ENCODE data around the gene CROCC2.

CROCC2 gene

GRCh38 chr2:241006412-241006811 is 100.3 kb downstream of the CROCC2 start:
- peaks cover 11% of the 10 kb centered on the region for H3K4me1 ChIP-seq (ENCODE audit: control insufficient read depth, insufficient read depth, low read length)
- H3K27ac ChIP-seq (ENCODE audit: extremely low read depth, low read depth, low read length), result no peak overlapping the region
- TF ChIP-seq ZNF354C (tag by site-specific recombination; IDR thresholded peaks at IDR 0.05; ENCODE audit: borderline replicate concordance, low read depth) (no peak), ZEB2 (tag by site-specific recombination; IDR thresholded peaks at IDR 0.05) (no peak), ZBTB21 (tag by site-specific recombination; IDR thresholded peaks at IDR 0.05) (no peak), ZSCAN30 (tag by site-specific recombination; IDR thresholded peaks at IDR 0.05) (no peak), ZNF621 (tag by site-specific recombination; IDR thresholded peaks at IDR 0.05) (no peak), RBAK (tag by site-specific recombination; IDR thresholded peaks at IDR 0.05) (no peak), ZNF560 (tag by site-specific recombination; IDR thresholded peaks at IDR 0.05; ENCODE audit: borderline replicate concordance) (no peak), INSM2 (tag by site-specific recombination; IDR thresholded peaks at IDR 0.05) (no peak), ZSCAN18 (tag by site-specific recombination; IDR thresholded peaks at IDR 0.05) (no peak), ZSCAN16 (tag by site-specific recombination; IDR thresholded peaks at IDR 0.05) (no peak), ZNF311 (tag by site-specific recombination; IDR thresholded peaks at IDR 0.05; ENCODE audit: borderline replicate concordance) (no peak)
- TF ChIP-seq, protein P1, sequence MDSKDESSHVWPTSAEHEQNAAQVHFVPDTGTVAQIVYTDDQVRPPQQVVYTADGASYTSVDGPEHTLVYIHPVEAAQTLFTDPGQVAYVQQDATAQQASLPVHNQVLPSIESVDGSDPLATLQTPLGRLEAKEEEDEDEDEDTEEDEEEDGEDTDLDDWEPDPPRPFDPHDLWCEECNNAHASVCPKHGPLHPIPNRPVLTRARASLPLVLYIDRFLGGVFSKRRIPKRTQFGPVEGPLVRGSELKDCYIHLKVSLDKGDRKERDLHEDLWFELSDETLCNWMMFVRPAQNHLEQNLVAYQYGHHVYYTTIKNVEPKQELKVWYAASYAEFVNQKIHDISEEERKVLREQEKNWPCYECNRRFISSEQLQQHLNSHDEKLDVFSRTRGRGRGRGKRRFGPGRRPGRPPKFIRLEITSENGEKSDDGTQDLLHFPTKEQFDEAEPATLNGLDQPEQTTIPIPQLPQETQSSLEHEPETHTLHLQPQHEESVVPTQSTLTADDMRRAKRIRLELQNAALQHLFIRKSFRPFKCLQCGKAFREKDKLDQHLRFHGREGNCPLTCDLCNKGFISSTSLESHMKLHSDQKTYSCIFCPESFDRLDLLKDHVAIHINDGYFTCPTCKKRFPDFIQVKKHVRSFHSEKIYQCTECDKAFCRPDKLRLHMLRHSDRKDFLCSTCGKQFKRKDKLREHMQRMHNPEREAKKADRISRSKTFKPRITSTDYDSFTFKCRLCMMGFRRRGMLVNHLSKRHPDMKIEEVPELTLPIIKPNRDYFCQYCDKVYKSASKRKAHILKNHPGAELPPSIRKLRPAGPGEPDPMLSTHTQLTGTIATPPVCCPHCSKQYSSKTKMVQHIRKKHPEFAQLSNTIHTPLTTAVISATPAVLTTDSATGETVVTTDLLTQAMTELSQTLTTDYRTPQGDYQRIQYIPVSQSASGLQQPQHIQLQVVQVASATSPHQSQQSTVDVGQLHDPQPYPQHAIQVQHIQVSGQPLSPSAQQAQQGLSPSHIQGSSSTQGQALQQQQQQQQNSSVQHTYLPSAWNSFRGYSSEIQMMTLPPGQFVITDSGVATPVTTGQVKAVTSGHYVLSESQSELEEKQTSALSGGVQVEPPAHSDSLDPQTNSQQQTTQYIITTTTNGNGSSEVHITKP (tag by site-specific recombination; IDR thresholded peaks at IDR 0.05), result no peak
- TF ChIP-seq, protein P2, sequence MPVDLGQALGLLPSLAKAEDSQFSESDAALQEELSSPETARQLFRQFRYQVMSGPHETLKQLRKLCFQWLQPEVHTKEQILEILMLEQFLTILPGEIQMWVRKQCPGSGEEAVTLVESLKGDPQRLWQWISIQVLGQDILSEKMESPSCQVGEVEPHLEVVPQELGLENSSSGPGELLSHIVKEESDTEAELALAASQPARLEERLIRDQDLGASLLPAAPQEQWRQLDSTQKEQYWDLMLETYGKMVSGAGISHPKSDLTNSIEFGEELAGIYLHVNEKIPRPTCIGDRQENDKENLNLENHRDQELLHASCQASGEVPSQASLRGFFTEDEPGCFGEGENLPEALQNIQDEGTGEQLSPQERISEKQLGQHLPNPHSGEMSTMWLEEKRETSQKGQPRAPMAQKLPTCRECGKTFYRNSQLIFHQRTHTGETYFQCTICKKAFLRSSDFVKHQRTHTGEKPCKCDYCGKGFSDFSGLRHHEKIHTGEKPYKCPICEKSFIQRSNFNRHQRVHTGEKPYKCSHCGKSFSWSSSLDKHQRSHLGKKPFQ (tag by site-specific recombination; IDR thresholded peaks at IDR 0.05), result no peak
- CTCF ChIA-PET, result no interaction called here
- POLR2A ChIA-PET, result no interaction called here
- H3K4me3 ChIP-seq (ENCODE audit: low read depth, low read length), result no peak overlapping the region
- no peaks in the 10 kb centered on the region for H3K9me3 ChIP-seq (ENCODE audit: control insufficient read depth, insufficient read depth, low read depth, low read length)
- peaks cover 0 to 6% of the 10 kb centered on the region in 2 experiments; a peak in 1 of 3 replicates for H3K36me3 ChIP-seq (ENCODE audit: control insufficient read depth in 2 of 2, insufficient read depth in 1 of 2, low read length in 2 of 2)

DNA sequence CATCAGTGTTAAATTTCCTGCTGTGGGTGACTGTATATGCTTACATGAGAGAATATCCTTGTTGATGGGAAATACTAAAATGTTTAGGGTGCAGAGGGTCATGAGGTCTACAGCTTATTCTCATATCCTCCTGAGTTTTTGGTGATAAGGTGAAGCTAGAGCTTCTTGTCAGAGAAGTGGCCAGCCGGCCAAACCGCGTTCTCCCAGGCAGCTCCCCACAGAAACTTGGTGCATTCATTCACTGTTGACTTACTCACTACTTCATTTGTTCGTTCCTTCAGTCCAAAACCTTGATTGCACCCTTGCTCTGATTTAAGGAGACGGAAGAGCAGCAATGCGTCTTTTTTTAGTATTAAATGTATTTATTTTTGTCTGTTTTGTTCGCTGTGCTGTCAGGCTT is 101.0 kb downstream of the CROCC2 start:
- H3K27ac ChIP-seq (ENCODE audit: extremely low read depth, low read depth, low read length), result no peak overlapping the region
- no peak overlapping the region for H3K4me3 ChIP-seq (ENCODE audit: low read depth, low read length)
- peaks cover 11% of the 10 kb centered on the region for H3K4me1 ChIP-seq (ENCODE audit: control insufficient read depth, insufficient read depth, low read length)
- ChIA-PET CTCF (no interaction called here), POLR2A (no interaction called here)
- H3K36me3 ChIP-seq (ENCODE audit: control insufficient read depth in 2 of 2, insufficient read depth in 1 of 2, low read length in 2 of 2), result peaks cover 0 to 3% of the 10 kb centered on the region in 2 experiments; a peak in 1 of 3 replicates
- no peaks in the 10 kb centered on the region for H3K9me3 ChIP-seq (ENCODE audit: control insufficient read depth, insufficient read depth, low read depth, low read length)
- TF ChIP-seq ZNF391 (tag by site-specific recombination; IDR thresholded peaks at IDR 0.05; ENCODE audit: borderline replicate concordance, low read depth), result no peak
- TF ChIP-seq, protein P3, sequence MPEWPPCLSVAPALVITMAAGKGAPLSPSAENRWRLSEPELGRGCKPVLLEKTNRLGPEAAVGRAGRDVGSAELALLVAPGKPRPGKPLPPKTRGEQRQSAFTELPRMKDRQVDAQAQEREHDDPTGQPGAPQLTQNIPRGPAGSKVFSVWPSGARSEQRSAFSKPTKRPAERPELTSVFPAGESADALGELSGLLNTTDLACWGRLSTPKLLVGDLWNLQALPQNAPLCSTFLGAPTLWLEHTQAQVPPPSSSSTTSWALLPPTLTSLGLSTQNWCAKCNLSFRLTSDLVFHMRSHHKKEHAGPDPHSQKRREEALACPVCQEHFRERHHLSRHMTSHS (tag by site-specific recombination; IDR thresholded peaks at IDR 0.05), result no peak
- TF ChIP-seq ZNF221 (tag by site-specific recombination; IDR thresholded peaks at IDR 0.05; ENCODE audit: borderline replicate concordance), result no peak
- no peak for TF ChIP-seq ZNF132 (tag by site-specific recombination; IDR thresholded peaks at IDR 0.05; ENCODE audit: borderline replicate concordance)
- no peak for TF ChIP-seq ZNF473 (tag by site-specific recombination; IDR thresholded peaks at IDR 0.05)
- TF ChIP-seq ZNF558 (tag by site-specific recombination; IDR thresholded peaks at IDR 0.05), result no peak
- no peak for TF ChIP-seq SP7 (tag by site-specific recombination; IDR thresholded peaks at IDR 0.05)
- TF ChIP-seq, protein P4, sequence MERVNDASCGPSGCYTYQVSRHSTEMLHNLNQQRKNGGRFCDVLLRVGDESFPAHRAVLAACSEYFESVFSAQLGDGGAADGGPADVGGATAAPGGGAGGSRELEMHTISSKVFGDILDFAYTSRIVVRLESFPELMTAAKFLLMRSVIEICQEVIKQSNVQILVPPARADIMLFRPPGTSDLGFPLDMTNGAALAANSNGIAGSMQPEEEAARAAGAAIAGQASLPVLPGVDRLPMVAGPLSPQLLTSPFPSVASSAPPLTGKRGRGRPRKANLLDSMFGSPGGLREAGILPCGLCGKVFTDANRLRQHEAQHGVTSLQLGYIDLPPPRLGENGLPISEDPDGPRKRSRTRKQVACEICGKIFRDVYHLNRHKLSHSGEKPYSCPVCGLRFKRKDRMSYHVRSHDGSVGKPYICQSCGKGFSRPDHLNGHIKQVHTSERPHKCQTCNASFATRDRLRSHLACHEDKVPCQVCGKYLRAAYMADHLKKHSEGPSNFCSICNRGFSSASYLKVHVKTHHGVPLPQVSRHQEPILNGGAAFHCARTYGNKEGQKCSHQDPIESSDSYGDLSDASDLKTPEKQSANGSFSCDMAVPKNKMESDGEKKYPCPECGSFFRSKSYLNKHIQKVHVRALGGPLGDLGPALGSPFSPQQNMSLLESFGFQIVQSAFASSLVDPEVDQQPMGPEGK (tag by site-specific recombination; IDR thresholded peaks at IDR 0.05), result no peak
- no peak for TF ChIP-seq ZNF354C (tag by site-specific recombination; IDR thresholded peaks at IDR 0.05; ENCODE audit: borderline replicate concordance, low read depth)
- no peak for TF ChIP-seq ZSCAN23 (tag by site-specific recombination; IDR thresholded peaks at IDR 0.05)
- TF ChIP-seq ZFP41 (tag by site-specific recombination; IDR thresholded peaks at IDR 0.05; ENCODE audit: borderline replicate concordance), result no peak
- TF ChIP-seq KLF9 (tag by site-specific recombination; IDR thresholded peaks at IDR 0.05; ENCODE audit: low read depth), result no peak
- no peak for TF ChIP-seq ZNF76 (tag by site-specific recombination; IDR thresholded peaks at IDR 0.05; ENCODE audit: borderline replicate concordance, low read depth)
